Pancreas (tissue), 10 donors: ENCODE data around the gene KCNK2. TPM values are rescaled to one million over a fixed set of nuclear protein-coding genes. Genes with fewer than 3 reads are reported as not detected.

Source experiments
- ATAC-seq, 4 donors: fragments of 200-7000 bp; cut with Tn5 transposase; one replicate each; pipeline versions ENCODE4 v1.8.0 to v1.9.1; 2020; ENCODE audit warnings: mild to moderate bottlenecking in 4 of 4, moderate library complexity in 4 of 4
- DNase-seq, 6 donors: peaks; one replicate each; pipeline ENCODE4 v3.0.0-alpha.2; 2020
- FAIRE-seq: peaks from 2 replicates; lab custom pipeline; 2012; peaks lifted over from hg19 to GRCh38; lab: Jason Lieb, UNC
- H3K27ac ChIP-seq, 4 donors: fragments of 200-600 bp; sonication (generic); 1 replicate in 3 of 4; 2 replicates in 1 of 4; pipeline versions ENCODE4 v1.5.0 to v1.8.0; 2020
- H3K27me3 ChIP-seq, 4 donors: fragments of 200-600 bp; one replicate each; pipeline ENCODE4 v1.8.0; 2021
- H3K36me3 ChIP-seq, 3 donors: fragments of 200-600 bp; sonication (generic) in 1 of 3; one replicate each; pipeline versions ENCODE4 v1.5.0 to v1.8.0; 2020 to 2021
- H3K4me1 ChIP-seq, 3 donors: fragments of 200-600 bp; one replicate each; pipeline ENCODE4 v1.8.0; 2021
- H3K4me3 ChIP-seq, 4 donors: fragments of 200-600 bp; sonication (generic) in 2 of 4; one replicate each; pipeline versions ENCODE4 v1.5.0 to v1.8.0; 2020 to 2021
- H3K9me3 ChIP-seq, 4 donors: fragments of 200-600 bp; one replicate each; pipeline ENCODE4 v1.8.0; 2021
- CTCF ChIP-seq, 4 donors: fragments of 200-600 bp; sonication (generic) in 3 of 4; IDR thresholded peaks; one replicate each; pipeline versions ENCODE4 v1.5.0 to v1.8.0; 2021; ENCODE audit warnings: antibody characterized with exemption in 4 of 4
- WGBS, 2 donors: extraction: QIAGEN DNeasy Blood & Tissue Kit; methylation state at CpG; one replicate each; pipeline ENCODE4 v1.1.7; 2013; 5-methylcytosine and 5-hydroxymethylcytosine counted together
- intact Hi-C, 3 donors: fragments of 100-400 bp; cut with DNase I; formaldehyde crosslinking; loops; one replicate each; pipeline versions ENCODE4 v1.11.1 to v1.14.2; 2022
- polyA plus RNA-seq, 2 donors: library from polyadenylated mRNA; stranded (reverse); fragments of 200-250 nt; gene quantifications; one replicate each; pipeline ENCODE4 v1.2.3, GENCODE V29; 2013
- total RNA-seq, 6 donors: library from RNA; stranded (reverse); fragmentation: NEBNext Ultra II Directional in 4 of 6; extraction: Animal tissue kit (Norgen Biotek cat#: 25700) in 4 of 6; gene quantifications; one replicate each; pipeline versions ENCODE4 v1.2.1 to v1.2.4, GENCODE V29; 2021 to 2023
- donor health status: healthy with polysubstance abuse.
- donor health status: DM: no; HTN: no; CAD: no; lungs with moderate emphysema.
- donor health status: DM: no; HTN: no; CAD: no.
- donor health status: control.
- donor health status: control.
- donor health status: Bipolar disorder and iron deficiency.
- donor health status: DM: yes; HTN: yes; CAD: no.
- donor health status: DM: no; HTN: no; CAD: no.
- donor health status: DM: no; HTN: no; CAD: no.
- donor health status: DM: yes; HTN: yes; CAD: no.

Gene KCNK2
- total and polyA plus RNA-seq, 8 donors, result 0.12 to 2.4 (median 0.57) TPM

GRCh38 chr1:215262106-215262505 lies 179.6 kb downstream of the KCNK2 start:
- no peaks in the 10 kb centered on the region for H3K27me3 ChIP-seq
- 67 to 83% methylated on average over 1 of the region's 1 CpG for WGBS, 2 donors
- H3K4me1 ChIP-seq, result no peaks in the 10 kb centered on the region
- DNase-seq, result no peak
- no peak for ATAC-seq
- no peak for TF ChIP-seq CTCF (IDR thresholded peaks at IDR 0.05)
- H3K27ac ChIP-seq, result no peak overlapping the region
- no peak for FAIRE-seq
- no peaks in the 10 kb centered on the region for H3K36me3 ChIP-seq
- intact Hi-C loops, result no loop called here
- no peak overlapping the region for H3K4me3 ChIP-seq
- H3K9me3 ChIP-seq, result no peaks in the 10 kb centered on the region

- no peak for TF ChIP-seq CTCF (IDR thresholded peaks at IDR 0.05)
- H3K27ac ChIP-seq, result no peak overlapping the region
- intact Hi-C loops, result no loop called here
- DNase-seq, result no peak
- H3K9me3 ChIP-seq, result no peaks in the 10 kb centered on the region
- FAIRE-seq, result no peak
- no peaks in the 10 kb centered on the region for H3K36me3 ChIP-seq
- ATAC-seq, result no peak
- H3K4me1 ChIP-seq, result no peaks in the 10 kb centered on the region
- WGBS, 2 donors, result 48 to 50% methylated on average over 1 of the region's 1 CpG
- H3K27me3 ChIP-seq, result no peaks in the 10 kb centered on the region
- no peak overlapping the region for H3K4me3 ChIP-seq
These were observed 181.1 kb downstream of the KCNK2 start for GRCh38 chr1:215263636-215264035.

GRCh38 chr1:215264649-215265048 lies 182.1 kb downstream of the KCNK2 start:
- no peaks in the 10 kb centered on the region for H3K36me3 ChIP-seq
- ATAC-seq (no peak), DNase-seq (no peak), FAIRE-seq (peak; percentile 59)
- H3K4me3 ChIP-seq, result no peak overlapping the region
- WGBS, 2 donors, result 86 to 95% methylated on average over 3 of the region's 3 CpGs
- H3K27ac ChIP-seq, result no peak overlapping the region
- H3K27me3 ChIP-seq, result no peaks in the 10 kb centered on the region
- TF ChIP-seq CTCF (IDR thresholded peaks at IDR 0.05), result no peak
- no peaks in the 10 kb centered on the region for H3K9me3 ChIP-seq
- H3K4me1 ChIP-seq, result no peaks in the 10 kb centered on the region
- intact Hi-C loops, result no loop called here

- Histone ChIP-seq H3K4me1 (no peaks in the 10 kb centered on the region), H3K27me3 (no peaks in the 10 kb centered on the region), H3K36me3 (no peaks in the 10 kb centered on the region), H3K9me3 (no peaks in the 10 kb centered on the region), H3K4me3 (no peak overlapping the region), H3K27ac (no peak overlapping the region)
- no peak for TF ChIP-seq CTCF (IDR thresholded peaks at IDR 0.05)
- intact Hi-C loops, result no loop called here
- FAIRE-seq (no peak), DNase-seq (no peak), ATAC-seq (no peak)
- WGBS, 2 donors, result 16 to 48% methylated on average over 1 of the region's 1 CpG
These were observed 185.0 kb downstream of the KCNK2 start for GRCh38 chr1:215267495-215267894.

- no peak overlapping the region for H3K4me3 ChIP-seq
- TF ChIP-seq CTCF (IDR thresholded peaks at IDR 0.05), result no peak
- H3K9me3 ChIP-seq, result no peaks in the 10 kb centered on the region
- ATAC-seq (no peak), DNase-seq (no peak), FAIRE-seq (no peak)
- WGBS, 2 donors, result 28 to 37% methylated on average over 3 of the region's 3 CpGs
- no peaks in the 10 kb centered on the region for H3K27me3 ChIP-seq
- H3K4me1 ChIP-seq, result no peaks in the 10 kb centered on the region
- intact Hi-C loops, result no loop called here
- H3K27ac ChIP-seq, result no peak overlapping the region
- no peaks in the 10 kb centered on the region for H3K36me3 ChIP-seq
These were observed 187.4 kb downstream of the KCNK2 start for GRCh38 chr1:215269955-215270354.
